Gastroesophageal sphincter (tissue), 4 donors: Measurements from ENCODE around the gene NT5C1B. TPM values are rescaled to one million over a fixed set of nuclear protein-coding genes. Genes with fewer than 3 reads are reported as not detected.

Experiments
- ATAC-seq: fragments of 150-250 bp; one replicate; pipeline ENCODE4 v1.9.1; 2016; ENCODE audit warnings: mild to moderate bottlenecking, moderate library complexity
- H3K27ac ChIP-seq, 4 donors: fragments of 200-600 bp; sonication (generic) in 3 of 4; 1 replicate in 3 of 4; 2 replicates in 1 of 4; pipeline ENCODE4 v1.5.1; 2016 to 2019
- H3K27me3 ChIP-seq: fragments of 200-600 bp; sonication (generic); one replicate; pipeline ENCODE4 v1.5.1; 2019
- H3K36me3 ChIP-seq, 2 donors: fragments of 200-600 bp; sonication (generic); one replicate each; pipeline ENCODE4 v1.5.1; 2019; ENCODE audit warnings: control low read depth in 1 of 2
- H3K4me1 ChIP-seq, 3 donors: fragments of 200-600 bp; sonication (generic); 1 replicate in 2 of 3; 2 replicates in 1 of 3; pipeline ENCODE4 v1.5.1; 2016 to 2019; ENCODE audit warnings: control low read depth in 2 of 3
- H3K4me3 ChIP-seq, 2 donors: fragments of 200-600 bp; sonication (generic); one replicate each; pipeline ENCODE4 v1.5.1; 2019; ENCODE audit warnings: mild to moderate bottlenecking in 1 of 2, moderate library complexity in 1 of 2
- H3K9me3 ChIP-seq, 3 donors: fragments of 200-600 bp; sonication (generic); one replicate each; pipeline ENCODE4 v1.5.1; 2017 to 2019; ENCODE audit warnings: control low read depth in 2 of 3
- CTCF ChIP-seq, 4 experiments: fragments of 200-600 bp in 2 of 4; fragments of 450-650 bp in 2 of 4; sonication (generic) in 1 of 4; IDR thresholded peaks; one replicate each; pipeline ENCODE4 v1.5.1; 2017 to 2019; ENCODE audit warnings: antibody characterized with exemption in 4 of 4, mild to moderate bottlenecking in 2 of 4, moderate library complexity in 2 of 4
- EP300 ChIP-seq: sonication (generic); formaldehyde crosslinking; IDR thresholded peaks from one replicate; pipeline ENCODE4 v1.6.1; 2017; ENCODE audit warnings: antibody characterized with exemption, mild to moderate bottlenecking
- POLR2A ChIP-seq, 2 donors: fragments of 450-650 bp; IDR thresholded peaks; one replicate each; pipeline ENCODE4 v1.6.1; 2017; ENCODE audit warnings: antibody characterized with exemption in 2 of 2, mild to moderate bottlenecking in 2 of 2, moderate library complexity in 1 of 2
- POLR2AphosphoS5 ChIP-seq: sonication (generic); formaldehyde crosslinking; IDR thresholded peaks from one replicate; pipeline ENCODE4 v1.6.1; 2017; ENCODE audit warnings: antibody characterized with exemption
- WGBS, 2 donors: methylation state at CpG; one replicate each; pipeline ENCODE4 v1.1.5; 2018; ENCODE audit warnings: low coverage in 1 of 2; 5-methylcytosine and 5-hydroxymethylcytosine counted together
- total RNA-seq, 4 donors: library from RNA; depleted of rRNA; stranded (reverse); fragments of >200 nt; gene quantifications; one replicate each; pipeline ENCODE4 v1.1.0, GENCODE V29; 2016

Gene NT5C1B
- total RNA-seq, 4 donors from 2014 or later: 0.39 TPM; not detected in 3

GRCh38 chr2:18611184-18611583, 21.8 kb upstream of the NT5C1B start:
- ATAC-seq: no peak
- TF ChIP-seq POLR2AphosphoS5 (peak; percentile 75), CTCF (IDR thresholded peaks at IDR 0.05) (no peak)

GRCh38 chr2:18610651-18611050, 21.3 kb upstream of the NT5C1B start:
- ATAC-seq: no peak
- Histone ChIP-seq H3K27me3 (no peaks in the 10 kb centered on the region), H3K4me3 (no peak overlapping the region), H3K4me1 (peaks cover 7 to 41% (median 20%) of the 10 kb centered on the region in 3 donors), H3K36me3 (no peaks in the 10 kb centered on the region), H3K27ac (peak overlapping the region; percentile 59 to 75 (median 68)), H3K9me3 (no peaks in the 10 kb centered on the region)
- no peak for TF ChIP-seq POLR2A (IDR thresholded peaks at IDR 0.05)
- no peak for TF ChIP-seq CTCF (IDR thresholded peaks at IDR 0.05)
- WGBS, 2 donors: 100% methylated on average over 1 of the region's 1 CpG

More at GRCh38 chr2:18611184-18611583, 21.8 kb upstream of the NT5C1B start:
- Histone ChIP-seq H3K36me3 (no peaks in the 10 kb centered on the region), H3K27me3 (no peaks in the 10 kb centered on the region), H3K9me3 (no peaks in the 10 kb centered on the region), H3K27ac (peak overlapping the region; percentile 59 to 75 (median 68)), H3K4me1 (peaks cover 7 to 41% (median 20%) of the 10 kb centered on the region in 3 donors), H3K4me3 (no peak overlapping the region)
- WGBS, 2 donors: 60 to 64% methylated on average over 1 to 4 of the region's 5 CpGs

GRCh38 chr2:18610090-18610489, 20.7 kb upstream of the NT5C1B start:
- TF ChIP-seq EP300 (no peak), CTCF (IDR thresholded peaks at IDR 0.05) (no peak), POLR2AphosphoS5 (peak; percentile 67), POLR2A (IDR thresholded peaks at IDR 0.05) (no peak)
- Histone ChIP-seq H3K27me3 (no peaks in the 10 kb centered on the region), H3K27ac (peak overlapping the region; percentile 59 to 75 (median 68)), H3K36me3 (no peaks in the 10 kb centered on the region), H3K4me1 (peaks cover 7 to 41% (median 20%) of the 10 kb centered on the region in 3 donors), H3K4me3 (no peak overlapping the region), H3K9me3 (no peaks in the 10 kb centered on the region)
- peak; percentile 61 for ATAC-seq
- WGBS, 2 donors: 0 to 21% methylated on average over 1 of the region's 1 CpG

GRCh38 chr2:18605115-18605514, 15.7 kb upstream of the NT5C1B start:
- no peak for TF ChIP-seq EP300
- TF ChIP-seq POLR2A (IDR thresholded peaks at IDR 0.05): no peak
- no peak for TF ChIP-seq POLR2AphosphoS5
- H3K27me3 ChIP-seq: no peaks in the 10 kb centered on the region

GRCh38 chr2:18604531-18604885, 15.1 kb upstream of the NT5C1B start:
- TF ChIP-seq POLR2A (IDR thresholded peaks at IDR 0.05) (no peak), POLR2AphosphoS5 (no peak), EP300 (no peak), CTCF (IDR thresholded peaks at IDR 0.05) (no peak)
- Histone ChIP-seq H3K27me3 (no peaks in the 10 kb centered on the region), H3K36me3 (no peaks in the 10 kb centered on the region), H3K9me3 (no peaks in the 10 kb centered on the region), H3K4me3 (no peak overlapping the region), H3K27ac (no peak overlapping the region), H3K4me1 (peaks cover 0 to 12% (median 3%) of the 10 kb centered on the region in 3 donors)
- ATAC-seq: no peak
- WGBS, 2 donors: 23 to 31% methylated on average over 2 of the region's 2 CpGs

More at GRCh38 chr2:18605115-18605514, 15.7 kb upstream of the NT5C1B start:
- Histone ChIP-seq H3K9me3 (no peaks in the 10 kb centered on the region), H3K4me3 (no peak overlapping the region), H3K36me3 (no peaks in the 10 kb centered on the region), H3K4me1 (peaks cover 0 to 12% (median 5%) of the 10 kb centered on the region in 3 donors), H3K27ac (no peak overlapping the region)
- no peak for ATAC-seq
